BLaER1 (cell line): ENCODE data around the gene CD164L2.
"Not testable (repeated sequence)": the region's sequence is repeated elsewhere in the genome, so short reads cannot be mapped to it uniquely, and the experiment has no call there.

ENCODE experiments used
- H3K27ac ChIP-seq: shearing (Covaris generic); formaldehyde crosslinking; 2 replicates; pipeline ENCODE4 v1.8.1; 2022
- H3K27me3 ChIP-seq: shearing (Covaris generic); formaldehyde crosslinking; 2 replicates; pipeline ENCODE4 v1.8.1; 2022
- H3K36me3 ChIP-seq: shearing (Covaris generic); formaldehyde crosslinking; 2 replicates; pipeline ENCODE4 v1.8.1; 2022
- H3K4me1 ChIP-seq: shearing (Covaris generic); formaldehyde crosslinking; 2 replicates; pipeline ENCODE4 v1.8.1; 2022
- H3K4me2 ChIP-seq: shearing (Covaris generic); formaldehyde crosslinking; 2 replicates; pipeline ENCODE4 v1.8.1; 2022
- H3K4me3 ChIP-seq: shearing (Covaris generic); formaldehyde crosslinking; 2 replicates; pipeline ENCODE4 v1.8.1; 2022
- H3K9ac ChIP-seq: shearing (Covaris generic); formaldehyde crosslinking; 2 replicates; pipeline ENCODE4 v1.8.1; 2022
- H3K9me3 ChIP-seq: shearing (Covaris generic); formaldehyde crosslinking; 2 replicates; pipeline ENCODE4 v1.8.1; 2022
- H4K20me1 ChIP-seq: shearing (Covaris generic); formaldehyde crosslinking; 2 replicates; pipeline ENCODE4 v1.8.1; 2022
- Cebpa-rat ChIP-seq: shearing (Covaris generic); IDR thresholded peaks from 2 replicates; pipeline ENCODE4 v1.8.1; 2022

Gene CD164L2

GRCh38 chr1:27406362-27406680 lies 23.2 kb upstream of the CD164L2 start:
- H3K4me1 ChIP-seq = peaks cover 95% of the 10 kb centered on the region
- peak overlapping the region; percentile 94 for H3K4me2 ChIP-seq
- peak overlapping the region; percentile 87 for H3K27ac ChIP-seq
- no peaks in the 10 kb centered on the region for H4K20me1 ChIP-seq
- H3K4me3 ChIP-seq = 0 out of 2 replicates have a peak overlapping the region, but pooled peaks have one; percentile 22
- no peak for TF ChIP-seq Cebpa-rat
- no peaks in the 10 kb centered on the region for H3K9me3 ChIP-seq
- H3K9ac ChIP-seq = peak overlapping the region; percentile 65
- H3K36me3 ChIP-seq = peaks cover 49% of the 10 kb centered on the region
- no peaks in the 10 kb centered on the region for H3K27me3 ChIP-seq

DNA sequence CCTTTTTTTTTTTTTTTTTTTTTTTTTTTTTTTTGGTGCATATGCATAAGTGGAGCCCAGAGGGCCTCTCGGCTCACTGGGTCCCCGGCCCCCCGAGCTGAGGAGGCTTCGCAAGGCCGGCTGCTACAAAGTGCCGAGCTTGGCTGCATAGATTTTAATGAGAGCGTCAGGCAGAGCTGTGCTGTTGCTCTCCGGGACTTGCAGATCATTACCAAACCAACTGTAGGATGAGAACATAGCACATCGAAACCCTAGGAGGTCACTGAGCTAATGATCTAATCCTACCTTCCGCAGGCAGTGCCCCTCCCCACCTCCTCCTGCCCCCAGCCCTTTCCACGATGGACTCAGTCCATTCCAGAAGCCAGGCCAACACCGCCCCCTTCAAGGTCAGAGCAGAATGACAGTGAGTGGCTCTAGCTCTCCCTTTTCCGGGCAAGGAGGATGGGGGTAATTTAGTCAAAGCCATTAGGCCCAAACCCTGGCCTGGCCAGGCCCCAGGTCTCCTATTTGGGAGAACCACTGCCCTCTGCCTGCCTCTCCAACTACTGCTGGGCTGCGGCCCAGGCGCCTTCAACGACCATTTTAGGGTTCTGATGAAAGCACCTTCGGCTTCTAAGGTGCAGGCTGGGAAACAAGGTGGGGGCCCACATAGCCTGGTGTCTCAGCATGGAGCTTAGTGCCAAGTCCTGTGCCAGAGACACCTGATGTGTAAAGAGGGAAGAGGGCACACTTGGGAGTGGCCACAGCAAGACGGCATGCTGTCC lies 22.6 kb upstream of the CD164L2 start:
- H3K27ac ChIP-seq = peak overlapping the region; percentile 87

GRCh38 chr1:27405074-27405473 lies 21.9 kb upstream of the CD164L2 start:
- Histone ChIP-seq H3K4me1 (peaks cover 95% of the 10 kb centered on the region), H3K4me2 (peak overlapping the region; percentile 94), H3K36me3 (peaks cover 36% of the 10 kb centered on the region), H3K4me3 (peak overlapping the region; percentile 11; the same call in 1 of the 2 replicates), H3K27me3 (no peaks in the 10 kb centered on the region), H3K27ac (peak overlapping the region; percentile 87), H4K20me1 (no peaks in the 10 kb centered on the region), H3K9ac (peak overlapping the region; percentile 65), H3K9me3 (no peaks in the 10 kb centered on the region)
- no peak for TF ChIP-seq Cebpa-rat

More for the DNA sequence above, 22.6 kb upstream of the CD164L2 start:
- peak overlapping the region; percentile 65 for H3K9ac ChIP-seq
- not testable (repeated sequence) for H3K27me3 ChIP-seq, H4K20me1 ChIP-seq, H3K9me3 ChIP-seq
- H3K4me3 ChIP-seq = peak overlapping the region; percentile 22; the same call in 1 of the 2 replicates
- peak overlapping the region; percentile 94 for H3K4me2 ChIP-seq
- peaks cover 43% of the 10 kb centered on the region for H3K36me3 ChIP-seq
- H3K4me1 ChIP-seq = peaks cover 95% of the 10 kb centered on the region

DNA sequence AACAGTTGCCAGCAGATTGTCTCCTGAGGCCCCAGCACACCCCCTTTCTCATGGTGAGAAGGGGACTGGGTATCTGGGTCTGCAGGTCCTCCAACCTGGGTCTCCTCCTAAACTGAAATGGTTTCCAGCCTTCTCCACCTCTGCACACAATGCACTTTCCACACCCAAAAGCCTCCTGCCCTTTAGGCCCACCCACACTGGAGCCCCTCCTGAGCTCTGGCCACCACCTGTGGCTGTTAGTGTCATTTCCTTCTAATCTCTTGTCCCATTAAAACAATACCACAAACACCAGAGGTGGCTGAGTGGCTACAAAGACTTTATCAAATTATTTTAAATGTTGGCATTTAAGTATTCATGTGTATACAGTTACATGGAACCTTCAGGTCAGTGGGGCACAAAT lies 20.8 kb upstream of the CD164L2 start:
- Histone ChIP-seq H3K36me3 (peaks cover 25% of the 10 kb centered on the region), H3K4me1 (peaks cover 94% of the 10 kb centered on the region), H3K9ac (peak overlapping the region; percentile 65), H3K27ac (peak overlapping the region; percentile 87), H4K20me1 (no peaks in the 10 kb centered on the region), H3K9me3 (no peaks in the 10 kb centered on the region), H3K4me3 (peak overlapping the region; percentile 39), H3K4me2 (peak overlapping the region; percentile 94), H3K27me3 (no peaks in the 10 kb centered on the region)
- no peak for TF ChIP-seq Cebpa-rat

DNA sequence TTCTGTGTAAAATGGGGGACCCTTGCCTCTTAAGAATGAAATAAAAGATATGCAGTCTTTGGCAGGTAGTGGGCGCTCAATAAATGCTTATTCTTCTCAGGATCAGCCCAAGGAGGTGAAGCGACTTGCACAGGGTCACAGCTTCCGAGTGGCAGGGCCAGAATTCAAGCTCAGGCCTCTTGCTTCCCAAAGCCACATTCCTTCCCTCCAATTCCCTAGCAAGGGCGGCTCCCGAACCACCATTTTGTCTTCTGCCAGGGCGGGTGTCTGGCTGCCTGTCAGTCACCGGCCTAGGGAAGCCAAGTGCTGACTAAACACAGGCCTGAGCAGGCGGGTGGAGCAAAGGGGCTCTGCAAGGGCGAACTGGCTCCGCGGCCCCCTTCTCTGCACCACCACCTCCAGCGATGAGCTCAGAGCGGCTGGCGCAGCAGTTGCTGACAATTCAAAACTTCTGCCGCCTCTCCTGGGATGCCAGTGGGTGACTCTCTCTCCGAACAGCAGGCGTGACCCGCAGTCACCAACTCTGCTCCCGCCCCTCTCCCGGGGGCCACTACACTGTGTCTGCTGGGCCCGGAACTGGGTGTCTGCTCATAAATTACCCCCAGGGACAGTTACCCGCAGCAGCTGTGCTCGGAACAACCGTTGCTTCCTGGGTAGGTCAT lies 20.1 kb upstream of the CD164L2 start:
- TF ChIP-seq Cebpa-rat = no peak
- no peaks in the 10 kb centered on the region for H4K20me1 ChIP-seq
- H3K36me3 ChIP-seq = peaks cover 18% of the 10 kb centered on the region
- peak overlapping the region; percentile 94 for H3K4me2 ChIP-seq
- peak overlapping the region; percentile 65 for H3K9ac ChIP-seq
- peak overlapping the region; percentile 87 for H3K27ac ChIP-seq
- no peaks in the 10 kb centered on the region for H3K9me3 ChIP-seq
- H3K27me3 ChIP-seq = no peaks in the 10 kb centered on the region
- H3K4me1 ChIP-seq = peaks cover 94% of the 10 kb centered on the region
- peak overlapping the region; percentile 39 for H3K4me3 ChIP-seq

DNA sequence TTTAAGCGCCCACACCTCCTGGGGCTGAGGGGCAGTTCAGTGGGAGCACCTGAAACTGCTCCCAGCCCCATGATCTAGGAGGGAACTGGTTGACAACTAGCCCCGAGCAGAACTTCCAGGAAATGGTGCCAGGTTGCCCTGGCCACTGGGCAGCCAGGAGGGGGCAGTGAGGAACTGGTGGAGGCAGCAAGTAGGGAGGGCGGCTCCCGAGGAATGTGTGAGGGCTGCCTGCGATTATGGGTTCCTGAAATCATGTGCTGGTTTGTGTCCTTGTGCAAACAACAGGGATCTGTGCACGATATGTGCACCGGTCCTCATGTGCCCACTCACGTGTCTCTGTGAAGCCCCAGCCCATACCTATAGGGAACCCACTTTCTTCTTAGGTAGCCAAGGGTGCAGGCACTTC lies 19.2 kb upstream of the CD164L2 start:
- TF ChIP-seq Cebpa-rat = no peak
- peak overlapping the region; percentile 65 for H3K9ac ChIP-seq
- peak overlapping the region; percentile 94 for H3K4me2 ChIP-seq
- peaks cover 91% of the 10 kb centered on the region for H3K4me1 ChIP-seq
- H3K36me3 ChIP-seq = peaks cover 9% of the 10 kb centered on the region
- no peaks in the 10 kb centered on the region for H4K20me1 ChIP-seq
- H3K27me3 ChIP-seq = no peaks in the 10 kb centered on the region
- peak overlapping the region; percentile 87 for H3K27ac ChIP-seq
- H3K4me3 ChIP-seq = peak overlapping the region; percentile 39
- H3K9me3 ChIP-seq = no peaks in the 10 kb centered on the region

DNA sequence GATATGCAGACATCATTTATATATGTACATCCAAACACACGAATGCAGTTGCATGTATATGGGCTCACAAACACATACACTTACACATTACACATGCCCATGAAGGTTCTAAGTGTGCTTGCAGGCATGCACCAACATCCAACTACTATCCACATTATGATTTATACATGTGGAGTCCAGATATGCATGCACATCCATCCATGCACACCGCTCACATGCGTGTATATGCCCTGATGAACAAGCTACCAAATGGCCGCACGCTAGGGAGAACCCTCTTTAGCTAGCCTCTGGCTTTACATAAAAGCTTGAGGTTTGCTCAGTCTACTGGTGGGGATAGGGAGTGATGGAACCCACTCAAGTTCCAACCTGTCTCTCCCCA lies 17.8 kb upstream of the CD164L2 start:
- no peak overlapping the region for H3K27ac ChIP-seq
- H3K4me1 ChIP-seq = peaks cover 90% of the 10 kb centered on the region
- no peaks in the 10 kb centered on the region for H4K20me1 ChIP-seq
- H3K4me2 ChIP-seq = peak overlapping the region; percentile 94; the same call in 1 of the 2 replicates
- no peak for TF ChIP-seq Cebpa-rat
- no peak overlapping the region for H3K9ac ChIP-seq
- no peaks in the 10 kb centered on the region for H3K27me3 ChIP-seq
- no peaks in the 10 kb centered on the region for H3K9me3 ChIP-seq
- H3K4me3 ChIP-seq = no peak overlapping the region
- H3K36me3 ChIP-seq = 0 out of 2 replicates have a peak, but pooled peaks cover under 1% of the 10 kb centered on the region

DNA sequence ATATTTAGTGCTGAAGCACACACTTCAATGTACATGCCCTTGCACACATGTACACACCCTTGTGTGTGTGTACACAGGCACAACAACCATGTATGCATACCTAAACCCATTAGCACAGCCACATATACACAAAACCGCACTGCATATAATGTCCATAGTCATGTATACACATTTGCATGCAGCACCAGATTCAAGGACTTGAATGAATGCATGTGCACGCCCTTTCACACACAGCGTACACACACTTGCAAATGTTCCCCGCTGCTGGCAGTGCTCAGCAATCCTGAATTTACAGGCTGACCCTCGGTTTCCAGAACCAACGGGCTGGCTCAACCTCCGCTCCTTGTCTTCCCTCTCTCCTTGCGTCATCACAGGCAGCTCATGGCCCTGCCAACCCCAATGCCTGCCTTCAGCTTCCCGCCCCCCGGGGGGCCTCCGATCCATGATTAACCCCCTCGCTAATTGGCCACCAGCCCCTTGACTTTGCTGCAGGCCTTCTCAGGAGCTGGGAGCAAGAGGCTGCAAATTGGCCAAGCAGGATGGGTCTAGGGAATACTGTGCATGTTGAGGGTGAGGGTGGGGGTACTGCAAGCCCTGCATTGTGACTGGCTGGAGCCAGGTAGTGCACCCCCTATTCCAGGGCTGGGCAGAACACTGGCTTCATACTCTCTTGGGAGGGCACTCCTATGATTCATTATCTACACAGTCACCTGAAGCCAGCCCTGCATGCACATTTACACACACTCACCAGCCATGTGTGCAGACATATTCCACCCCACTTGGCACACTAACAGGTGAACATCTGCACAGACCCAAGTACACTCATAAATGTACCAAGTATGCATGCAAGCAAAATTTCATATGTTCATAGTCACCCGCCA lies 17.2 kb upstream of the CD164L2 start:
- Histone ChIP-seq H3K4me3 (no peak overlapping the region), H3K27me3 (no peaks in the 10 kb centered on the region), H3K36me3 (no peaks in the 10 kb centered on the region), H3K9ac (no peak overlapping the region), H3K4me2 (no peak overlapping the region), H3K9me3 (no peaks in the 10 kb centered on the region), H3K4me1 (peaks cover 90% of the 10 kb centered on the region), H3K27ac (no peak overlapping the region), H4K20me1 (no peaks in the 10 kb centered on the region)
- TF ChIP-seq Cebpa-rat = no peak

DNA sequence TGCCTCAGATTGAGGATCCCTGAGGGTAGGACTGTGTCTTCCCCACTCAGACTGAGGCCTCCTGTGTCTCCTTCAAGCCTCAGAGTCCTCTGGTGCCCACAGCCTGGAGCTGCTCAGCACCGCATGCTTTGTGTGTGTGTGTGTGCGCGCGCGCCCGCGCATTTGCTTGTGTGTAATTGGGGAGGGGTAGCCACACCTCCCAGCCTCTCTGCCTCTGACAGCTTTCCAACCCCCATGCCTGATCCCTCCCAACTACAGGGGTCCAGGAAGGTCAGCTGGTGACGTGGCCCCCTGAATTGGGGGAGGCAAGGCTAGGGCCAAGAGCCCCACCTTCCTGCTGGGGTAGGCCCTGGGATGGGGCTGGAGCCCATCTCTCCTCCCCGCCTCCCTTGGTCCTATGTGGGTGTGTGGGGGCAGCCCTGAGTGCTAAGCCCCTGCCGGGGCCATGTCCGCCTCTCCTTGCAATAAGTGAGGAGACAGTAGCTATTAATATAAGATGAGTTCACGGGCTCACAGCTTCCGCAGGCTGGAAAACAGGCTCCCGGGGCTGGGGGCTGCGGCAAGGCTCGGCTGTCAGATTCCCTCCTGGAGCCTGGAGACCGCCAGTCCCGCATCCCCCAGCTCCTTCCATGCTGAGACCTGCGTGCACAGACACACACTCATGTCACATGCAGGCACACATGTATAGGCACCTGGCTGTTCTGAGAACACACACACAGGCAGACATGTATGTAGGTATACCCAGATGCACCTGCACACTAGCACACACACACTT lies 16.3 kb upstream of the CD164L2 start:
- Histone ChIP-seq H3K4me1 (peaks cover 86% of the 10 kb centered on the region), H3K4me2 (no peak overlapping the region), H3K27ac (peak overlapping the region; percentile 50), H3K9ac (peak overlapping the region; percentile 30; the same call in 1 of the 2 replicates), H4K20me1 (no peaks in the 10 kb centered on the region), H3K36me3 (no peaks in the 10 kb centered on the region), H3K27me3 (no peaks in the 10 kb centered on the region), H3K4me3 (no peak overlapping the region), H3K9me3 (no peaks in the 10 kb centered on the region)
- no peak for TF ChIP-seq Cebpa-rat
